ENCODE measurements around the gene KCNQ5.

Gene KCNQ5

GRCh38 chr6:72639920-72640614 lies 18.2 kb downstream of the KCNQ5 start:
- DNase-seq (ENCODE audit: low spot score) = no peak

GRCh38 chr6:72640615-72640930 lies 18.7 kb downstream of the KCNQ5 start:
- no peak for DNase-seq (ENCODE audit: low spot score)

- DNase-seq (ENCODE audit: low spot score) = no peak
Measured at GRCh38 chr6:72642435-72642834, 20.6 kb downstream of the KCNQ5 start.

GRCh38 chr6:72643214-72643613 lies 21.4 kb downstream of the KCNQ5 start:
- no peak for DNase-seq (ENCODE audit: low spot score)

GRCh38 chr6:72646604-72647485 lies 25.0 kb downstream of the KCNQ5 start:
- DNase-seq (ENCODE audit: low spot score) = no peak

GRCh38 chr6:72647489-72647888 lies 25.6 kb downstream of the KCNQ5 start:
- no peak for DNase-seq (ENCODE audit: low spot score)

GRCh38 chr6:72649032-72649984 lies 27.4 kb downstream of the KCNQ5 start:
- no peak for DNase-seq (ENCODE audit: low spot score)

GRCh38 chr6:72650081-72650745 lies 28.3 kb downstream of the KCNQ5 start:
- no peak for DNase-seq (ENCODE audit: low spot score)

GRCh38 chr6:72651174-72651573 lies 29.3 kb downstream of the KCNQ5 start:
- DNase-seq (ENCODE audit: low spot score) = no peak

GRCh38 chr6:72651967-72652956 lies 30.4 kb downstream of the KCNQ5 start:
- DNase-seq (ENCODE audit: low spot score) = peak; percentile 24

- peak; percentile 19 for DNase-seq (ENCODE audit: low spot score)
Measured at GRCh38 chr6:72653026-72653425, 31.2 kb downstream of the KCNQ5 start.

GRCh38 chr6:72654071-72654621 lies 32.3 kb downstream of the KCNQ5 start:
- no peak for DNase-seq (ENCODE audit: low spot score)

- no peak for DNase-seq (ENCODE audit: low spot score)
Measured at GRCh38 chr6:72657407-72658197, 35.7 kb downstream of the KCNQ5 start.

GRCh38 chr6:72659754-72660153 lies 37.9 kb downstream of the KCNQ5 start:
- no peak for DNase-seq (ENCODE audit: low spot score)

GRCh38 chr6:72661411-72661810 lies 39.5 kb downstream of the KCNQ5 start:
- no peak for DNase-seq (ENCODE audit: low spot score)

GRCh38 chr6:72665599-72665998 lies 43.7 kb downstream of the KCNQ5 start:
- DNase-seq (ENCODE audit: low spot score) = no peak

GRCh38 chr6:72669324-72669723 lies 47.5 kb downstream of the KCNQ5 start:
- no peak for DNase-seq (ENCODE audit: low spot score)

GRCh38 chr6:72672906-72673305 lies 51.0 kb downstream of the KCNQ5 start:
- DNase-seq (ENCODE audit: low spot score) = no peak

GRCh38 chr6:72674842-72675241 lies 53.0 kb downstream of the KCNQ5 start:
- DNase-seq (ENCODE audit: low spot score) = no peak
